LNCaP clone FGC (cell line): Measurements from ENCODE around the gene COL8A1.
A peak's percentile ranks its signal among the peaks of the same experiment; 100 is the strongest.

Source experiments
- DNase-seq: peaks from one replicate; pipeline ENCODE4 v3.0.0-alpha.2; 2011; ENCODE audit warnings: low read depth
- H3K4me3 ChIP-seq: 2 replicates; pipeline ENCODE4 v1.5.1; 2011; ENCODE audit warnings: mild to moderate bottlenecking, low read depth, low read length, control low read depth
- CTCF ChIP-seq: IDR thresholded peaks from 2 replicates; pipeline ENCODE4 v1.5.1; 2012; ENCODE audit warnings: mild to moderate bottlenecking; ENCODE audit not compliant: control insufficient read depth, insufficient read depth; ENCODE audit errors: extremely low read depth

The COL8A1 gene

GRCh38 chr3:99777708-99778107 is 139.3 kb downstream of the COL8A1 start:
- H3K4me3 ChIP-seq = no peak overlapping the region
- no peak for TF ChIP-seq CTCF
- no peak for DNase-seq

GRCh38 chr3:99780749-99781148 is 142.4 kb downstream of the COL8A1 start:
- H3K4me3 ChIP-seq = no peak overlapping the region
- no peak for DNase-seq
- no peak for TF ChIP-seq CTCF

- H3K4me3 ChIP-seq = no peak overlapping the region
- TF ChIP-seq CTCF = no peak
- DNase-seq = no peak
Observed at GRCh38 chr3:99781761-99782160, 143.4 kb downstream of the COL8A1 start.

GRCh38 chr3:99783011-99783573 is 144.7 kb downstream of the COL8A1 start:
- no peak for DNase-seq
- TF ChIP-seq CTCF = no peak
- H3K4me3 ChIP-seq = no peak overlapping the region

GRCh38 chr3:99789011-99789721 is 150.8 kb downstream of the COL8A1 start:
- DNase-seq = no peak
- peak; percentile 64 for TF ChIP-seq CTCF
- no peak overlapping the region for H3K4me3 ChIP-seq

GRCh38 chr3:99794485-99794884 is 156.1 kb downstream of the COL8A1 start:
- no peak for TF ChIP-seq CTCF
- H3K4me3 ChIP-seq = no peak overlapping the region
- no peak for DNase-seq

GRCh38 chr3:99795573-99795972 is 157.2 kb downstream of the COL8A1 start:
- no peak overlapping the region for H3K4me3 ChIP-seq
- no peak for TF ChIP-seq CTCF
- no peak for DNase-seq
